HG03439 (cell line): ENCODE results near the gene LCTL.
"Not testable (repeated sequence)": the region's sequence is repeated elsewhere in the genome, so short reads cannot be mapped to it uniquely, and the experiment has no call there.

Experiments
- ATAC-seq: cut with Tn5 transposase; IDR thresholded peaks from one replicate; pipeline ENCODE4 v1.9.1; 2021; ENCODE audit warnings: mild to moderate bottlenecking, moderate library complexity; ENCODE audit not compliant: unreplicated experiment

The LCTL gene

GRCh38 chr15:66592505-66593218, 26.9 kb upstream of the LCTL start:
- ATAC-seq, result no peak

GRCh38 chr15:66591322-66591862, 25.6 kb upstream of the LCTL start:
- no peak for ATAC-seq

GRCh38 chr15:66590435-66590834, 24.6 kb upstream of the LCTL start:
- ATAC-seq, result no peak

- not testable (repeated sequence) for ATAC-seq
Observed at GRCh38 chr15:66589429-66589828, 23.6 kb upstream of the LCTL start.

GRCh38 chr15:66588971-66589370, 23.2 kb upstream of the LCTL start:
- ATAC-seq, result no peak

GRCh38 chr15:66588537-66588936, 22.7 kb upstream of the LCTL start:
- ATAC-seq, result no peak

GRCh38 chr15:66587749-66588148, 22.0 kb upstream of the LCTL start:
- no peak for ATAC-seq

- ATAC-seq, result no peak
Observed at GRCh38 chr15:66587020-66587419, 21.2 kb upstream of the LCTL start.

GRCh38 chr15:66586155-66586976, 20.6 kb upstream of the LCTL start:
- no peak for ATAC-seq

GRCh38 chr15:66581972-66582537, 16.3 kb upstream of the LCTL start:
- no peak for ATAC-seq

- ATAC-seq, result no peak
Observed at GRCh38 chr15:66580643-66581042, 14.8 kb upstream of the LCTL start.

- no peak for ATAC-seq
Observed at GRCh38 chr15:66578286-66578875, 12.6 kb upstream of the LCTL start.

- no peak for ATAC-seq
Observed at GRCh38 chr15:66574596-66574950, 8.8 kb upstream of the LCTL start.

- no peak for ATAC-seq
Observed at GRCh38 chr15:66573719-66574595, 8.2 kb upstream of the LCTL start.

- ATAC-seq, result no peak
Observed at GRCh38 chr15:66573348-66573718, 7.5 kb upstream of the LCTL start.

GRCh38 chr15:66572146-66572545, 6.3 kb upstream of the LCTL start:
- no peak for ATAC-seq

- ATAC-seq, result no peak
Observed at GRCh38 chr15:66570842-66571478, 5.2 kb upstream of the LCTL start.

- ATAC-seq, result no peak
Observed at GRCh38 chr15:66570327-66570726, 4.5 kb upstream of the LCTL start.

- ATAC-seq, result no peak
Observed at GRCh38 chr15:66569461-66570137, 3.8 kb upstream of the LCTL start.
